ENCODE results near the gene ZNF92.
"Not testable (repeated sequence)": the region's sequence is repeated elsewhere in the genome, so short reads cannot be mapped to it uniquely, and the experiment has no call there.

Gene ZNF92

DNA sequence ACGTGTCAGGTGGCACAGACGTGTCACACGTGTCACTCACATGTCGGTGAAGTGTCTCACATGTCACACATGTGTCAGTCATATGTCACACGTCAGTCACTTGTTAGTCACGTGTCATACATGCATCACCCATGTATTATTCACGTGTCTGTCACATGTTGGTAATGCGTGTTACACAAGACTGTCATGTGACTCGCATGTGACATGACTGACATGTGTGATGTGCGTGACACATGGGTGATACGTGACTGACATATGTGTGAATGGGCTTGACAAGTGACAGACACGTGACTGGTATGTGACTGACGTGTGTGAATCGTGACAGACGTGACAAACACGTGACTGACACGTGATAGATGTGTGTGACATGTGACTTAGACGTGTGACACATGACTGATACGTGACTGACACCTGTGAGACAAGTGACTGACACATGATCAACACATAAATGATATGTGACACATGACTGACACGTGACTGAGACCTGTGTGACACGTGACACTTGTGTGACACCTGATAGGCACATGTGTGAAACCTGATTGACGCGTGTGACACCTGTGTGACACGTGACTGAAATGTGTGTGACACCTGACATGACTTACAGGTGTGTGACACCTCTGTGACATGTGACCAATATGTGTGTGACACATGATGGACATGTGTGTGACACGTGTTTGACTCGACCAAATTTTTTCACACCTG is 56.1 kb downstream of the ZNF92 start:
- DNase-seq (ENCODE audit: low read depth): no peak

DNA sequence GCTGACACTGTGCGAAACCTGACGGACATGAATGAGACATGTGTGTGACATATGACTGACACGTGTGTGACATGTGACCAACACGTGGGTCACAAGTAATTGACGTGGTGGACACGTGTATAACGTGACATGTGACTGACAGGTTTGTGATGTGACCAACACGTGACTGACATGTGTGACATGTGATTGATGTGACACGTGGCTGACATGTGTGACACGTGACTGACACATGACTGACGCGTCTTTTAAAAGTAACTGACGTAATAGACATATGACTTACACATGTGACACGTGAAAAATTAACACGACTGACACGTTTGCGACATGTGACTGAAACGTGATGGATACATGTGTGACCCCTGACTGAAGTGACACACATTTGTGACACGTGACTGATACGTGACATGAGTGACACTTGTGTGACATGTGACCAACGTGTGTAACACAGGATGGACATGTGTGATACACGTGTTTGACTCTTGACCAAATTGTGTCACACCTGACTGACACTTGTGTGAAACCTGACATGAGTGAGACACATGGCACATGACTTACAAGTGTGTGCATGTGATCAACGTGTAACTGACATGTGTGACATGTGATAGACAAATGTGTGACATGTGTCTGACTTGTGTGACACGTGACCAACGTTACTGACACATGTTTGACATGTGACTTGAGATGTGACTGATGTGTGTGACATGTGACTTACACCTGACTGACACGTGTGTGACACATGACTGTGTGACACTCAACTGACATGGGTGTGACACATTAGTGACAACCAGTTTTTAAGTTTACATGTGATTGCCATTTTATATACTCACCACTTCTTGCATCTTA is 56.9 kb downstream of the ZNF92 start:
- no peak for DNase-seq (ENCODE audit: low read depth)

- DNase-seq (ENCODE audit: low read depth): no peak
Measured at GRCh38 chr7:65434307-65434706, 60.7 kb downstream of the ZNF92 start.

GRCh38 chr7:65436163-65436562 is 62.5 kb downstream of the ZNF92 start:
- no peak for DNase-seq (ENCODE audit: low read depth)

GRCh38 chr7:65438598-65438997 is 64.9 kb downstream of the ZNF92 start:
- DNase-seq (ENCODE audit: low read depth): no peak

- no peak for DNase-seq (ENCODE audit: low read depth)
Measured at GRCh38 chr7:65441010-65441409, 67.4 kb downstream of the ZNF92 start.

DNA sequence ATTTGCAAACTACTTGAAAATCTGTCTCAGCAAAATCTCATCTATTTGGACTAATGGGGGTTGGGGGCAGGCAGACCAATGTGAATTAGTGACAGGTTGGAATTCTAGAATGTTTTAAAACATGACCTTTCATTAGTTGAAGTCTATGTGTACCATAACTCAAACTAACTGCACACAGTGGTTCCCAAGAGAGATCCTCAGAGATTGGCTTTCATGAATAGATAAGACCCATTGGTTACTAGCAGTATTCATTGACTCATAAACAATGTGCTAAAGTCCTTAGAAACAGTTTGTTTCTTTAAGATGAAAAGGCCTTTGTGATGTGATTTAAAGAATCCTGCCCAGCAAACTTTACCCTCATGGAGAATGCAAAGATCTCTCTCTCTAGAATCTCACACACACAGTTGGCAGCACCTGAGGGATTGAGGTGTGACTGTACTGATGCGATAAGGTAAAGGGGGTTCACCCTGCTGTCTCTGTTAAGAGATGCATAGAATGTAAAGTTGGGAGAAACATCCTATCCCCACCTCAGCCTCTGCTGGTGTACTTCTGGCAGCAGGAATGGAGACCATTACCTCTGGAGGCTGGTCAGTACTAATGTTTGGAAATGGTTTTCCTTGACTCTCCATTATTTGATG is 70.7 kb downstream of the ZNF92 start:
- DNase-seq (ENCODE audit: low read depth): no peak

- no peak for DNase-seq (ENCODE audit: low read depth)
Measured at GRCh38 chr7:65444899-65445823, 71.5 kb downstream of the ZNF92 start.

DNA sequence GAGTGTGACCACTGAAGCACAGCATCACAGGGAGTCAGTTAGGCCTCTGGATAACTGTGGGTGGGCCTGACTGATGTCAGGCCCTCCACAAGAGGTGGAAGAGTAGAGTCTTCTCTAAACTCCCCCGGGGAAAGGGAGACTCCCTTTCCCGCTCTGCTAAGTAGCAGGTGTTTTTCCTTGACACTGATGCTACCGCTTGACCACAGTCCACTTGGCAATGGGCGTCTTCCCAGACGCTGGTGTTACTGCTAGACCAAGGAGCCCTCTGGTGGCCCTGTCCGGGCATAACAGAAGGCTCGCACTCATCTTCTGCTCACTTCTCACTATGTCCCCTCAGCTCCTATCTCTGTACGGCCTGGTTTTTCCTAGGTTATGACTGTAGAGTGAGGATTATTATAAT is 73.4 kb downstream of the ZNF92 start:
- DNase-seq (ENCODE audit: low read depth): not testable (repeated sequence)

DNA sequence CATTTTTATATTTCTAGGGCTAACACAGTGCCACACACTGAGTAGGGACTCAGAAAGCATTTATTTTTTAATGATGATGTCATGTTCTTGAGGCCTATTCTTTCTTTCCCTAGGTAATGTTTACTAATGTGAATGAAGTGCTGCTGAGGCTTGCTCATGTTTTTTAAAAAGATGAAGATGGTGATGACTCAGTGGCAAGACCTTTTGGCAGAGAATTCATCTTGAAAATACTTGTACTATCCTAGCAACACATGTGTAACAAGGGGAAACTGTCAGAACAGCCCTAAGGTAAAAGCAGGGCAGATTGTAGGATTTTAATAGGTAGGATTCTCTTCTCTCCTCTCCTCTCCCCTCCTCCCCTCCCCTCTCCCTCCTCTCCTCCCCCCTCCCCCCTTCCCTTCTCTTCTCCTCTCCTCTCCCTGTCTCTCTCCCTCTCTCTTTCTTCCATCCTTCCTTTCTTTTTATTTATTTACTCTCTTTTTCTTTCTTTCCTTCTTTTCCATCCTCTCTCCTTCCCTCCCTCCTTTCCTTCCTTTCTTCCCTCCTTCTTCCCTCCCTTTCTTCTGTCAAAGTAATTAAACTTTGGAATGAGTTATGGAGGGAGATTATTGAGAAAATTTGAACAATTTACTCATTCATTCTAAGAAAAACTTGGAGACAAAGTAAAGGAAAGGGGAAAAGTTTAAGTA is 75.3 kb downstream of the ZNF92 start:
- no peak for DNase-seq (ENCODE audit: low read depth)

DNA sequence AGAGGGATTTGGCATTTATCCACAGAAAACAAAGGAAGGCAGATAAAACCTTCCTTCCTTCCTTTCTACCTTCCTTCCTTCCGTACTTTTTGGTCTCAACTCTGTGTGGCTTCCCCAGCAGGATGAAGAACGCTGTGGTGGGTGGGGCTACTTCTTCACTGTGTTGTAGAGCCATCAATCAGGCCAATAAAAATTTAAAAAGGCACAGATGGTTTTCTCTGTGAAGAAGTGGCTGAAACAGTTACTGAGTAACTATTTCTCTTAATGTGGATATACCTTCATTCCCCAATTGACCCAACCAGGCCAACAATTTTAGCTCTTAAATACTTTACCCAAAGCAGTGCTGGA is 75.8 kb downstream of the ZNF92 start:
- DNase-seq (ENCODE audit: low read depth): no peak
